ENCODE data around the gene PCED1B.
"Not testable (repeated sequence)": the region's sequence is repeated elsewhere in the genome, so short reads cannot be mapped to it uniquely, and the experiment has no call there.

The PCED1B gene

GRCh38 chr12:47272412-47273190 lies 193.2 kb downstream of the PCED1B start:
- no peak for DNase-seq (ENCODE audit: low read depth, low spot score)

- no peak for DNase-seq (ENCODE audit: low read depth, low spot score)
Observed at GRCh38 chr12:47273191-47273626, 193.8 kb downstream of the PCED1B start.

GRCh38 chr12:47274760-47275159 lies 195.3 kb downstream of the PCED1B start:
- DNase-seq (ENCODE audit: low read depth, low spot score): no peak

GRCh38 chr12:47276253-47276620 lies 196.8 kb downstream of the PCED1B start:
- DNase-seq (ENCODE audit: low read depth, low spot score): no peak

- no peak for DNase-seq (ENCODE audit: low read depth, low spot score)
Observed at GRCh38 chr12:47276621-47277309, 197.3 kb downstream of the PCED1B start.

- no peak for DNase-seq (ENCODE audit: low read depth, low spot score)
Observed at GRCh38 chr12:47277972-47278448, 198.6 kb downstream of the PCED1B start.

GRCh38 chr12:47279758-47280157 lies 200.3 kb downstream of the PCED1B start:
- not testable (repeated sequence) for DNase-seq (ENCODE audit: low read depth, low spot score)

- no peak for DNase-seq (ENCODE audit: low read depth, low spot score)
Observed at GRCh38 chr12:47280543-47281300, 201.3 kb downstream of the PCED1B start.

- no peak for DNase-seq (ENCODE audit: low read depth, low spot score)
Observed at GRCh38 chr12:47281667-47282171, 202.3 kb downstream of the PCED1B start.

- DNase-seq (ENCODE audit: low read depth, low spot score): no peak
Observed at GRCh38 chr12:47282206-47282605, 202.8 kb downstream of the PCED1B start.

Data from ELF-1 (cell line).